Spleen (tissue), 7 donors: ENCODE data around the gene LRCH1.

ENCODE experiments used
- CTCF ChIP-seq, 11 experiments: fragments of 200-600 bp in 7 of 11; fragments of 450-650 bp in 4 of 11; sonication (generic) in 4 of 11; IDR thresholded peaks in 8 of 11; conservative IDR thresholded peaks in 3 of 11; 1 replicate in 7 of 11; 2 replicates in 4 of 11; pipeline versions ENCODE4 v1.4.0 to v1.8.0; 2016 to 2021; ENCODE audit warnings: antibody characterized with exemption in 11 of 11, inconsistent platforms in 4 of 11, mild to moderate bottlenecking in 1 of 11
- POLR2A ChIP-seq, 3 donors: fragments of 450-650 bp; IDR thresholded peaks; one replicate each; pipeline ENCODE4 v1.5.1; 2017; ENCODE audit warnings: antibody characterized with exemption in 3 of 3, mild to moderate bottlenecking in 1 of 3
- donor health status: DM: no; HTN: no; CAD: no; lungs with moderate emphysema.
- donor health status: DM: no; HTN: no; CAD: no.
- donor health status: DM: no; HTN: no; CAD: no.

- peak in 4 of 11 experiments; percentile 10 to 21 (median 20) for TF ChIP-seq CTCF (IDR thresholded peaks at IDR 0.05 in 8 of 11, conservative IDR thresholded peaks at IDR 0.05 in 3 of 11)
- TF ChIP-seq POLR2A (IDR thresholded peaks at IDR 0.05): no peak
Observed at GRCh38 chr13:46679369-46680120, 126.6 kb downstream of the LRCH1 start.
